Kidney epithelial cell (primary cell): ENCODE data around the gene AGXT. TPM values are rescaled to one million over a fixed set of nuclear protein-coding genes. Genes with fewer than 3 reads are reported as not detected.

Experiments used
- DNase-seq: peaks from one replicate; pipeline ENCODE4 v3.0.0-alpha.2; 2010; ENCODE audit warnings: low read depth
- H3K27me3 ChIP-seq: 2 replicates; pipeline ENCODE4 v1.6.0; 2011; ENCODE audit warnings: low read length; ENCODE audit not compliant: control insufficient read depth, insufficient read depth
- H3K36me3 ChIP-seq: 2 replicates; pipeline ENCODE4 v1.5.1; 2011; ENCODE audit warnings: low read length; ENCODE audit not compliant: control insufficient read depth, insufficient read depth
- H3K4me3 ChIP-seq: 2 replicates; pipeline ENCODE4 v1.5.1; 2011; ENCODE audit warnings: low read depth, mild to moderate bottlenecking, control low read depth, low read length
- CTCF ChIP-seq: IDR thresholded peaks from 2 replicates; pipeline ENCODE4 v1.5.1; 2011; ENCODE audit warnings: mild to moderate bottlenecking, moderate library complexity, low read length, control low read depth, inconsistent platforms; ENCODE audit not compliant: insufficient read depth, poor library complexity, severe bottlenecking
- total RNA-seq: library from RNA; depleted of rRNA; stranded (reverse); fragments of >200 nt; gene quantifications from 2 replicates; pipeline ENCODE4 v1.2.3, GENCODE V29; 2015

The AGXT gene
- total RNA-seq, 1 donor from 2014 or later = 0.25 TPM

- no peak for TF ChIP-seq CTCF
These were observed 18.3 kb downstream of the AGXT start for GRCh38 chr2:240886678-240887609.

DNA sequence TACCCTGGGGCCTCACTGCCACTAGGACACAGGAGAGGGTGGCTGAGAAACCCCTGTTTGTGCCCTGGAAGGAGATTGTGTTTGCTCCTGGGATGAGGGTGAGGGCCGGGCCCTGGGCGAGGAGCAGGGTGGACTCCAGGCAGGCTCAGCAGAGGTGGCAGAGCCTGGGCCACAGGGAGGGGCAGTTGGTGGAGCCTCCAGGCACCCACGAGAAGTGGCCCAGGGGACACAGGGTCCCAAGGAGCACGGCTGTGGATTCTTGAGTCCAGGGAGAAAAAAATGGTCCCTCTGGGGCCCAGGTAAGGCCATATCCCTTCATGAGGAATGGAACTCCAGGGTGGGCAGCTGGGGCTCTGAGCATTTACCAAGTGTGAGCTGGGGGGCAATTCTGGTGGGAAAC, 19.0 kb downstream of the AGXT start:
- Histone ChIP-seq H3K27me3 (peaks cover 5% of the 10 kb centered on the region), H3K4me3 (no peak overlapping the region), H3K36me3 (no peaks in the 10 kb centered on the region)
- TF ChIP-seq CTCF = no peak
- DNase-seq = no peak

More at GRCh38 chr2:240886678-240887609, 18.3 kb downstream of the AGXT start:
- Histone ChIP-seq H3K4me3 (no peak overlapping the region), H3K27me3 (peaks cover 5% of the 10 kb centered on the region), H3K36me3 (no peaks in the 10 kb centered on the region)
- DNase-seq = no peak

DNA sequence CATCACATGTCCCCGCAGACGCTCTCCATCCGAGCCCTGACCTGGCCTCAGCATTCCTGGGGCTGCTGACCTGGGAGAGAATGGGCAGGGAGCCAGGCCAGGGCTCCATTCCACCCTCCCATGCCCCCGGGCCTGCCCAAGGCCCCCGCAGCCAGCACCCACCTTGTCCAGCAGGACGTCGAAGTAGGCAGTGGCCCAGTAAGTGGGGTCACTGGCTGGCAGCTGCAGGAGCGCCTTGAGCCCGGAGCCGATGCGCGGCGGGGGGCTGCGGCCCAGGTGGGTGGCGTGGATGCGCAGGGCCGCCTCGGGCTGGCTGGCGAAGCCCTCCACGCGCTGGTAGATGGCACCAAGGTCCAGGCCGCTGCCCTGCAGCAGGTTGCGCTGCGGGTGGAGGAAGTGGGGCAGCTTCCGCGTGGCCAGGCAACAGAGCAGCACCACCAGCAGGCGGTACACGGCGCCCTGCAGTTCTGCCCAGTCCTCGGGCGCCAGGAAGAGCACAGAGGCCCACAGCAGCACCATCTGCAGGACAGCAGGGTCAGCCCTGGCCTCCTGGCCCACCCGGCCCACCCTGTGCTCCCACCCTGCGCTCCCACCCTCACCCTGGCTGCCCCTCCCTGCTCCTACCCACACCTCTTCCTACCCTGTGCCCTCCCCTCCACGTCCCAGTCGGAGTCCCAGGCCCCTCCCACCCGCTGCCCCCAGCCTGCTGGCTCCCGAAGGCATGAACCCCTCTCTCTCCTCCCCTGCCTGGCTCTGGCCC, 19.7 kb downstream of the AGXT start:
- no peak for TF ChIP-seq CTCF
- no peak overlapping the region for H3K4me3 ChIP-seq
- no peak for DNase-seq
- peaks cover 5% of the 10 kb centered on the region for H3K27me3 ChIP-seq
- no peaks in the 10 kb centered on the region for H3K36me3 ChIP-seq

- Histone ChIP-seq H3K4me3 (no peak overlapping the region), H3K36me3 (no peaks in the 10 kb centered on the region)
These were observed 20.4 kb downstream of the AGXT start for GRCh38 chr2:240888890-240889573.

More at GRCh38 chr2:240888890-240889573, 20.4 kb downstream of the AGXT start:
- no peak for DNase-seq
- no peak for TF ChIP-seq CTCF
- peaks cover 5% of the 10 kb centered on the region for H3K27me3 ChIP-seq
